B cell (primary cell): ENCODE results near the gene OR52L1. TPM values are rescaled to one million over a fixed set of nuclear protein-coding genes. Genes with fewer than 3 reads are reported as not detected.

Experiments used
- ATAC-seq: fragments of 200-7000 bp; cut with Tn5 transposase; one replicate; pipeline ENCODE4 v1.10.0; 2021; ENCODE audit warnings: low read depth, mild to moderate bottlenecking, moderate number of reproducible peaks, moderate library complexity
- CTCF ChIA-PET: fragments of 350-600 bp; sonication (Branson Sonifier 250); formaldehyde crosslinking; loops from one replicate; lab custom pipeline; 2021; ENCODE audit warnings: antibody characterized with exemption, inconsistent platforms; lab: Charles Lee
- POLR2A ChIA-PET: fragments of 350-600 bp; sonication (Branson Sonifier 250); formaldehyde crosslinking; loops from one replicate; lab custom pipeline; 2021; ENCODE audit warnings: antibody characterized with exemption; lab: Charles Lee
- DNase-seq: peaks from one replicate; pipeline ENCODE4 v3.0.0; 2013
- H2AFZ ChIP-seq: 2 replicates; pipeline ENCODE4 v1.6.1; 2012; ENCODE audit warnings: mild to moderate bottlenecking, low read depth, low read length; ENCODE audit not compliant: insufficient read depth, poor library complexity, severe bottlenecking
- H3K27ac ChIP-seq, 2 donors: 1 replicate in 1 of 2; 2 replicates in 1 of 2; pipeline ENCODE4 v1.5.1; 2012 to 2013; ENCODE audit warnings: low read length in 2 of 2, mild to moderate bottlenecking in 2 of 2, moderate library complexity in 1 of 2
- H3K27me3 ChIP-seq, 4 experiments: fragments of 200-600 bp in 1 of 4; sonication (generic) in 1 of 4; replicated peaks in 1 of 4; 1 replicate in 2 of 4; 2 replicates in 2 of 4; pipeline versions ENCODE4 v1.6.1 to v1.7.0; 2013 to 2016; ENCODE audit warnings: low read length in 3 of 4, mild to moderate bottlenecking in 2 of 4, mixed read lengths in 1 of 4, moderate library complexity in 1 of 4; ENCODE audit not compliant: insufficient read depth in 4 of 4, control insufficient read depth in 3 of 4; ENCODE audit errors: control extremely low read depth in 1 of 4
- H3K36me3 ChIP-seq, 2 experiments: replicated peaks in 1 of 2; 1 replicate in 1 of 2; 2 replicates in 1 of 2; pipeline versions ENCODE4 v1.6.1 to v1.7.1; 2013; ENCODE audit warnings: low read length in 1 of 2; ENCODE audit not compliant: insufficient read depth in 2 of 2, control insufficient read depth in 1 of 2; ENCODE audit errors: control extremely low read depth in 1 of 2, extremely low read depth in 1 of 2
- H3K4me1 ChIP-seq, 2 donors: fragments of 200-600 bp in 1 of 2; sonication (generic) in 1 of 2; 1 replicate in 1 of 2; 2 replicates in 1 of 2; pipeline versions ENCODE4 v1.5.1 to v1.6.1; 2013 to 2017; ENCODE audit warnings: low read length in 2 of 2; ENCODE audit not compliant: control insufficient read depth in 2 of 2, insufficient read depth in 2 of 2
- H3K4me2 ChIP-seq: replicated peaks from 2 replicates; pipeline ENCODE3; 2012; ENCODE audit warnings: mild to moderate bottlenecking, low read depth, low read length; ENCODE audit not compliant: poor library complexity, severe bottlenecking
- H3K4me3 ChIP-seq, 5 experiments: fragments of 200-600 bp in 1 of 5; sonication (generic) in 1 of 5; 1 replicate in 3 of 5; 2 replicates in 2 of 5; pipeline versions ENCODE4 v1.5.1 to v1.7.0; 2011 to 2016; ENCODE audit warnings: low read length in 4 of 5, mild to moderate bottlenecking in 4 of 5, low read depth in 2 of 5, control low read depth in 1 of 5, moderate library complexity in 1 of 5; ENCODE audit not compliant: insufficient read depth in 1 of 5; ENCODE audit errors: control extremely low read depth in 1 of 5, extremely low read depth in 1 of 5
- H3K79me2 ChIP-seq: fragments of 200-600 bp; sonication (generic); one replicate; pipeline ENCODE4 v1.6.0; 2016; ENCODE audit warnings: low read length; ENCODE audit not compliant: control insufficient read depth, insufficient read depth
- H3K9ac ChIP-seq: fragments of 200-600 bp; sonication (generic); 2 replicates; pipeline ENCODE4 v1.6.1; 2017; ENCODE audit warnings: mild to moderate bottlenecking, low read length, moderate library complexity
- H3K9me3 ChIP-seq, 3 donors: one replicate each; pipeline versions ENCODE4 v1.6.1 to v1.7.1; 2013; ENCODE audit warnings: low read length in 2 of 3; ENCODE audit not compliant: control insufficient read depth in 2 of 3, insufficient read depth in 1 of 3; ENCODE audit errors: control extremely low read depth in 1 of 3
- H4K20me1 ChIP-seq: 2 replicates; pipeline ENCODE4 v1.6.0; 2012; ENCODE audit warnings: mild to moderate bottlenecking, low read length; ENCODE audit not compliant: insufficient read depth, control insufficient read depth, poor library complexity, severe bottlenecking
- H3K27ac Mint-ChIP-seq: one replicate; pipeline ENCODE4 v1.8.0; 2021; ENCODE audit warnings: mixed read lengths
- H3K27me3 Mint-ChIP-seq: one replicate; pipeline ENCODE4 v1.8.0; 2021; ENCODE audit warnings: mixed read lengths
- H3K4me1 Mint-ChIP-seq: one replicate; pipeline ENCODE4 v1.8.0; 2021; ENCODE audit warnings: mixed read lengths
- H3K4me3 Mint-ChIP-seq: one replicate; pipeline ENCODE4 v1.8.0; 2021; ENCODE audit warnings: mixed read lengths
- H3K9me3 Mint-ChIP-seq: one replicate; pipeline ENCODE4 v1.8.0; 2022; ENCODE audit warnings: mixed read lengths; ENCODE audit not compliant: insufficient read depth
- EZH2 ChIP-seq: IDR thresholded peaks from 2 replicates; pipeline ENCODE4 v1.6.1; 2012; ENCODE audit warnings: borderline replicate concordance, low read depth, mild to moderate bottlenecking, moderate library complexity, low read length; ENCODE audit not compliant: insufficient read depth, poor library complexity, severe bottlenecking
- WGBS: methylation state at CpG from one replicate; pipeline ENCODE4 v1.1.5; 2013; ENCODE audit warnings: missing lambda C conversion rate; ENCODE audit not compliant: insufficient coverage; 5-methylcytosine and 5-hydroxymethylcytosine counted together
- intact Hi-C: fragments of 100-400 bp; cut with micrococcal nuclease; formaldehyde crosslinking; loops from one replicate; pipeline ENCODE4 v1.10.0; 2022
- polyA plus RNA-seq: library from polyadenylated mRNA; depleted of rRNA; stranded (reverse); fragments of >200 nt; gene quantifications from 2 replicates; pipeline ENCODE4 v1.2.3, GENCODE V29; 2012
- total RNA-seq, 2 donors: library from RNA; stranded (reverse); fragments of 120-200 nt in 1 of 2; gene quantifications; 1 replicate in 1 of 2; 2 replicates in 1 of 2; pipeline versions ENCODE4 v1.2.3 to v1.2.4, GENCODE V29; 2013 to 2022
- TF ChIP-seq, protein P1 (sequence below): fragments of 200-600 bp; IDR thresholded peaks from one replicate; pipeline ENCODE4 v1.8.0; 2022; ENCODE audit warnings: antibody characterized with exemption, mild to moderate bottlenecking

The OR52L1 gene
- total and polyA plus RNA-seq, 2 donors (not counting 1 experiment from before 2014, with no cell fraction given): not detected

DNA sequence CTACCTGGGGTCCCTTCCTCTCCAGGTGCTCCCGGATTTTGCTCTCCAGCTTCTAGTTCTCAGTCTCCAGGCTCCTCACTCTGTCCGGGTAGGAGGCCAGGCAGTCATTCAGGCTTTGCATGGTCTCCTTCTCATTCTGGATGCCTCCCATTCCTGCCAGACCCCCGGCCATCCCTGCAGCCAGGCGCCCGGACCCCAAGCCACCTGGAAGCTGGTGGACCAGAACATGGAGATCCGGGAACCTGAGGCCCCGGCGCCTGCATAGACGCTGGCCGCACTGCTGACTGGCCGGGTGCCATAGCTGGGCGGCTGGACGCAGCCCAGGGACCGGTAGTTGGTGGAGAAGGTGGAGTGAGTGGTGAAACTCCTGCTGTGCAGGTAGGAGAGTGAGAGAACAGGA is 8.0 kb upstream of the OR52L1 start:
- H4K20me1 ChIP-seq: no peaks in the 10 kb centered on the region
- no peak overlapping the region for H3K27ac Mint-ChIP-seq
- ATAC-seq (no peak), DNase-seq (no peak)
- no peaks in the 10 kb centered on the region for H3K4me1 ChIP-seq
- no peaks in the 10 kb centered on the region for H3K79me2 ChIP-seq
- WGBS: 91% methylated on average over 14 of the region's 14 CpGs
- H3K9me3 Mint-ChIP-seq: no peaks in the 10 kb centered on the region
- intact Hi-C loops: no loop called here
- no peak overlapping the region for H3K4me3 ChIP-seq
- no peaks in the 10 kb centered on the region for H3K36me3 ChIP-seq
- H3K4me3 Mint-ChIP-seq: no peak overlapping the region
- TF ChIP-seq, protein P1, sequence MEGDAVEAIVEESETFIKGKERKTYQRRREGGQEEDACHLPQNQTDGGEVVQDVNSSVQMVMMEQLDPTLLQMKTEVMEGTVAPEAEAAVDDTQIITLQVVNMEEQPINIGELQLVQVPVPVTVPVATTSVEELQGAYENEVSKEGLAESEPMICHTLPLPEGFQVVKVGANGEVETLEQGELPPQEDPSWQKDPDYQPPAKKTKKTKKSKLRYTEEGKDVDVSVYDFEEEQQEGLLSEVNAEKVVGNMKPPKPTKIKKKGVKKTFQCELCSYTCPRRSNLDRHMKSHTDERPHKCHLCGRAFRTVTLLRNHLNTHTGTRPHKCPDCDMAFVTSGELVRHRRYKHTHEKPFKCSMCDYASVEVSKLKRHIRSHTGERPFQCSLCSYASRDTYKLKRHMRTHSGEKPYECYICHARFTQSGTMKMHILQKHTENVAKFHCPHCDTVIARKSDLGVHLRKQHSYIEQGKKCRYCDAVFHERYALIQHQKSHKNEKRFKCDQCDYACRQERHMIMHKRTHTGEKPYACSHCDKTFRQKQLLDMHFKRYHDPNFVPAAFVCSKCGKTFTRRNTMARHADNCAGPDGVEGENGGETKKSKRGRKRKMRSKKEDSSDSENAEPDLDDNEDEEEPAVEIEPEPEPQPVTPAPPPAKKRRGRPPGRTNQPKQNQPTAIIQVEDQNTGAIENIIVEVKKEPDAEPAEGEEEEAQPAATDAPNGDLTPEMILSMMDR: no peak
- TF ChIP-seq EZH2: no peak
- peaks cover 11% of the 10 kb centered on the region for H3K27me3 Mint-ChIP-seq
- H3K27me3 ChIP-seq: peaks cover 0 to 3% (median 0%) of the 10 kb centered on the region in 4 experiments
- ChIA-PET POLR2A (no interaction called here), CTCF (no interaction called here)
- no peak overlapping the region for H3K4me2 ChIP-seq
- H3K27ac ChIP-seq: no peak overlapping the region
- H3K9me3 ChIP-seq: peaks cover 0 to 3% (median 0%) of the 10 kb centered on the region in 3 donors
- H2AFZ ChIP-seq: no peak overlapping the region
- H3K9ac ChIP-seq: no peak overlapping the region
- H3K4me1 Mint-ChIP-seq: no peaks in the 10 kb centered on the region

DNA sequence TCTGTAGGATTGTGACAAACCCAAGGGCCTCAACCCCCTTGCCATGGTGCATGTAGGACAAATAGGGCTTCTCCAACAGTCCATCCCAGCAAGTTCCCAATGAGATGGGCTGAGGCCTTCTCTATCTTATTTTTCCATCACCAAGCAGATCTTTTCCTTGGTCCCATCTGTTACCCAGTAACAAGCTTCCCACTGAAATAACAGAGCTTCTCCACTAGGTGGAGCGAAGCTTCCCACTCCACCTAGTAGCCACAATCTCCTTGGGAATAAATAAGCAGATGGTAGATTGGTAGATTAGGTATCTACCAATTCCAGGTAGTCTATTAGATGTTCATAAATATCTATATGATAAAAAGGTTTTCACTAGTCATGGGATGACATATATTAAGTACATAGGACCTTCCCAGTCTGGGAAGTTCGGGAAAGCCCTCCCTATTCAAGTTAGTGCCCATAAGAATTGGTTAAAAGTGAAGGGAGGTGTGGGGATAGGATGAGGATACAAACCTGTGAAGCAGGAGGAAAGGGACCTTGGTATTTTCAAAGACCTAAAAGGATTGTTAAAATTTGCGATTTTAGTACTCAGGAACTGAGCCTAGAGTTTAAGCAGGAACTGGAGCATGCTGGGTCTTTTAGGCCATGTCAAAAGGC is 5.9 kb upstream of the OR52L1 start:
- no peaks in the 10 kb centered on the region for H3K36me3 ChIP-seq
- Mint-ChIP-seq H3K4me3 (no peak overlapping the region), H3K9me3 (no peaks in the 10 kb centered on the region), H3K4me1 (no peaks in the 10 kb centered on the region), H3K27me3 (peaks cover 15% of the 10 kb centered on the region), H3K27ac (no peak overlapping the region)
- ChIA-PET POLR2A (no interaction called here), CTCF (interaction anchor here (2.2 kb wide), 1 partner anchor 361 kb away, joined by 8 read pairs; no protein-coding TSS in a partner anchor)
- H3K9me3 ChIP-seq: peaks cover 0 to 3% (median 0%) of the 10 kb centered on the region in 3 donors
- H3K4me3 ChIP-seq: no peak overlapping the region
- WGBS: 100% methylated on average over 1 of the region's 3 CpGs
- intact Hi-C loops: no loop called here
- no peaks in the 10 kb centered on the region for H3K4me1 ChIP-seq
- no peak overlapping the region for H2AFZ ChIP-seq
- no peaks in the 10 kb centered on the region for H3K27me3 ChIP-seq
- no peak overlapping the region for H3K27ac ChIP-seq
- H4K20me1 ChIP-seq: no peaks in the 10 kb centered on the region
- DNase-seq (no peak), ATAC-seq (no peak)
- H3K4me2 ChIP-seq: no peak overlapping the region
- H3K79me2 ChIP-seq: no peaks in the 10 kb centered on the region
- no peak overlapping the region for H3K9ac ChIP-seq
- TF ChIP-seq, protein P1: peak; percentile 44
- no peak for TF ChIP-seq EZH2
